Dermis microvascular lymphatic vessel endothelial cell (primary cell): ENCODE measurements around the gene KIR3DL3. TPM values are rescaled to one million over a fixed set of nuclear protein-coding genes. Genes with fewer than 3 reads are reported as not detected.
"Not testable (repeated sequence)": the region's sequence is repeated elsewhere in the genome, so short reads cannot be mapped to it uniquely, and the experiment has no call there.

Experiments
- DNase-seq, 2 donors: peaks; one replicate each; pipeline versions ENCODE4 v3.0.0 to v3.0.0-alpha.2; 2010; ENCODE audit warnings: low read depth in 2 of 2
- total RNA-seq: library from RNA; depleted of rRNA; stranded (reverse); fragments of >200 nt; gene quantifications from 2 replicates; pipeline ENCODE4 v1.2.1, GENCODE V29; 2014

Gene KIR3DL3
- not detected in 2 replicates for total RNA-seq

- DNase-seq, result no peak
Measured at GRCh38 chr19:54724142-54724541, at the start of gene KIR3DL3. TSS of gene KIR3DL3 (plus strand) at chr19:54724442. CDS start at chr19:54724497, 55 bp downstream.

GRCh38 chr19:54676210-54676834 is 47.9 kb upstream of the KIR3DL3 start:
- DNase-seq, result peak; percentile 27 to 50

GRCh38 chr19:54677217-54677616 is 47.0 kb upstream of the KIR3DL3 start:
- DNase-seq, result no peak

GRCh38 chr19:54681596-54681995 is 42.6 kb upstream of the KIR3DL3 start:
- DNase-seq, result not testable (repeated sequence)

GRCh38 chr19:54682306-54682856 is 41.9 kb upstream of the KIR3DL3 start:
- DNase-seq, result no peak

- DNase-seq, result peak; percentile 40 to 60
Measured at GRCh38 chr19:54684527-54684926, 39.7 kb upstream of the KIR3DL3 start.

- no peak for DNase-seq
Measured at GRCh38 chr19:54691582-54692297, 32.5 kb upstream of the KIR3DL3 start.

- DNase-seq, result no peak
Measured at GRCh38 chr19:54692298-54692615, 32.0 kb upstream of the KIR3DL3 start.

GRCh38 chr19:54694648-54695047 is 29.6 kb upstream of the KIR3DL3 start:
- no peak for DNase-seq

- DNase-seq, result no peak
Measured at GRCh38 chr19:54696117-54696548, 28.1 kb upstream of the KIR3DL3 start.

- no peak for DNase-seq
Measured at GRCh38 chr19:54696766-54697165, 27.5 kb upstream of the KIR3DL3 start.

- DNase-seq, result not testable (repeated sequence)
Measured at GRCh38 chr19:54697716-54698115, 26.5 kb upstream of the KIR3DL3 start.

GRCh38 chr19:54704928-54705327 is 19.3 kb upstream of the KIR3DL3 start:
- DNase-seq, result no peak

- DNase-seq, result no peak
Measured at GRCh38 chr19:54707962-54708361, 16.3 kb upstream of the KIR3DL3 start.

- no peak for DNase-seq
Measured at GRCh38 chr19:54708781-54709180, 15.5 kb upstream of the KIR3DL3 start.

GRCh38 chr19:54709212-54709948 is 14.9 kb upstream of the KIR3DL3 start:
- DNase-seq, result no peak

- DNase-seq, result not testable (repeated sequence)
Measured at GRCh38 chr19:54709956-54710355, 14.3 kb upstream of the KIR3DL3 start.

GRCh38 chr19:54724644-54725043 is 402 bp downstream of the KIR3DL3 start:
- DNase-seq, result no peak

- no peak for DNase-seq
Measured at GRCh38 chr19:54725321-54725720, 1.1 kb downstream of the KIR3DL3 start.

- no peak for DNase-seq
Measured at GRCh38 chr19:54727562-54727961, 3.3 kb downstream of the KIR3DL3 start.

GRCh38 chr19:54728167-54728566 is 3.9 kb downstream of the KIR3DL3 start:
- no peak for DNase-seq
